ENCODE measurements around the gene RNF223.

Gene RNF223

DNA sequence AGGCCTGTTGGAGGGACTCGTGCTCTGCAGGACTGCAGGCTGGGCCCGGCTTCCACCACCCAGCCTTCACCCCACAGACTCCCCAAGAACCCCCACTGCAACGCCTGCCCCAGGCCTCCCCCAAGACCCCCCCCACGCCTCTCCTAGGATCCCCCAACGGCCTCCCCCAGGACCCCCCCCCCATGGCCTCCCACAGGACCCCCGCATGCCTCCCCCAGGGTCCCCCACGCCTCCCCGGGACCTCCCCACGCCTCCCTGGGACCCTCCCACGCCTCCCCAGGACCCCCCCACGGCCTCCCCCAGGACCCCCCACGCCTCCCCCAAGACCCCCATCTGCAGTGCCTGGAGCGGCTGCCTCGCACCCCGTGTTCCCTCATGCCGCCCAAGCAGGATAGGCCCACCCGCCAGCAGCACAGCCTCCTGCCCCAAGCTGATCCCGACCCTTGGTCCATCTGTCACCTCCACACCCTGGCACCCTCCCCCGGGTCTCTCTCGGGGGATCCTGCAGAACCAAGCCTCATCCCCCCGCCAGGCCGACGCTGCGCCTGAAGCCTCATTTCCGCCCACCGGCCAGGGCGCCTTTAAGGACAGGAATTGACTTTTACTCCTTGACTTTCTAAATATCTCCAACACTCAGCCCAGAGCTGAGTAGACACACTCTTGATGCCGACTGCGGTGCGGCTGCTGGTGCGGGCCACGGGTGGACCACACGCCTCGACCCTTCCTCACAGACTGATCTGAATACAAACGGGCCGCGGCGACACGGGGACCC is 14.1 kb upstream of the RNF223 start:
- no peak overlapping the region for H3K4me2 ChIP-seq
- H3K9ac ChIP-seq: no peak overlapping the region
- no peak overlapping the region for H3K4me3 ChIP-seq (IDR thresholded peaks at IDR 0.05; ENCODE audit: insufficient read depth, low read depth, low read length)
- H3K4me1 ChIP-seq (ENCODE audit: low read depth, poor library complexity, severe bottlenecking): no peaks in the 10 kb centered on the region
- H3K27ac ChIP-seq: no peak overlapping the region
- H3K27me3 ChIP-seq (ENCODE audit: insufficient read depth, low read depth): no peaks in the 10 kb centered on the region
- no peaks in the 10 kb centered on the region for H3K79me2 ChIP-seq (ENCODE audit: insufficient read depth, low read depth)
- H3K36me3 ChIP-seq (ENCODE audit: insufficient read depth): no peaks in the 10 kb centered on the region
- H4K20me1 ChIP-seq (ENCODE audit: insufficient read depth): no peaks in the 10 kb centered on the region
- TF ChIP-seq CTCF (conservative IDR thresholded peaks at IDR 0.05; ENCODE audit: low read depth, low read length): no peak
- no peak overlapping the region for H2AFZ ChIP-seq (ENCODE audit: low read depth)

- no peaks in the 10 kb centered on the region for H3K36me3 ChIP-seq (ENCODE audit: insufficient read depth)
- H3K79me2 ChIP-seq (ENCODE audit: insufficient read depth, low read depth): no peaks in the 10 kb centered on the region
- H3K4me2 ChIP-seq: no peak overlapping the region
- H3K4me1 ChIP-seq (ENCODE audit: low read depth, poor library complexity, severe bottlenecking): no peaks in the 10 kb centered on the region
- TF ChIP-seq CTCF (conservative IDR thresholded peaks at IDR 0.05; ENCODE audit: low read depth, low read length): no peak
- no peak overlapping the region for H3K4me3 ChIP-seq (IDR thresholded peaks at IDR 0.05; ENCODE audit: insufficient read depth, low read depth, low read length)
- no peak overlapping the region for H3K9ac ChIP-seq
- no peaks in the 10 kb centered on the region for H4K20me1 ChIP-seq (ENCODE audit: insufficient read depth)
- no peaks in the 10 kb centered on the region for H3K27me3 ChIP-seq (ENCODE audit: insufficient read depth, low read depth)
- no peak overlapping the region for H3K27ac ChIP-seq
- H2AFZ ChIP-seq (ENCODE audit: low read depth): no peak overlapping the region
Observed at GRCh38 chr1:1087351-1088028, 13.4 kb upstream of the RNF223 start.

- Histone ChIP-seq H3K4me1 (ENCODE audit: low read depth, poor library complexity, severe bottlenecking) (no peaks in the 10 kb centered on the region), H3K4me2 (no peak overlapping the region), H2AFZ (ENCODE audit: low read depth) (no peak overlapping the region), H3K9ac (no peak overlapping the region), H3K79me2 (ENCODE audit: insufficient read depth, low read depth) (no peaks in the 10 kb centered on the region), H3K27ac (no peak overlapping the region), H3K4me3 (IDR thresholded peaks at IDR 0.05; ENCODE audit: insufficient read depth, low read depth, low read length) (no peak overlapping the region), H4K20me1 (ENCODE audit: insufficient read depth) (no peaks in the 10 kb centered on the region), H3K27me3 (ENCODE audit: insufficient read depth, low read depth) (no peaks in the 10 kb centered on the region), H3K36me3 (ENCODE audit: insufficient read depth) (no peaks in the 10 kb centered on the region)
- no peak for TF ChIP-seq CTCF (conservative IDR thresholded peaks at IDR 0.05; ENCODE audit: low read depth, low read length)
Observed at GRCh38 chr1:1086911-1087341, 12.8 kb upstream of the RNF223 start.

DNA sequence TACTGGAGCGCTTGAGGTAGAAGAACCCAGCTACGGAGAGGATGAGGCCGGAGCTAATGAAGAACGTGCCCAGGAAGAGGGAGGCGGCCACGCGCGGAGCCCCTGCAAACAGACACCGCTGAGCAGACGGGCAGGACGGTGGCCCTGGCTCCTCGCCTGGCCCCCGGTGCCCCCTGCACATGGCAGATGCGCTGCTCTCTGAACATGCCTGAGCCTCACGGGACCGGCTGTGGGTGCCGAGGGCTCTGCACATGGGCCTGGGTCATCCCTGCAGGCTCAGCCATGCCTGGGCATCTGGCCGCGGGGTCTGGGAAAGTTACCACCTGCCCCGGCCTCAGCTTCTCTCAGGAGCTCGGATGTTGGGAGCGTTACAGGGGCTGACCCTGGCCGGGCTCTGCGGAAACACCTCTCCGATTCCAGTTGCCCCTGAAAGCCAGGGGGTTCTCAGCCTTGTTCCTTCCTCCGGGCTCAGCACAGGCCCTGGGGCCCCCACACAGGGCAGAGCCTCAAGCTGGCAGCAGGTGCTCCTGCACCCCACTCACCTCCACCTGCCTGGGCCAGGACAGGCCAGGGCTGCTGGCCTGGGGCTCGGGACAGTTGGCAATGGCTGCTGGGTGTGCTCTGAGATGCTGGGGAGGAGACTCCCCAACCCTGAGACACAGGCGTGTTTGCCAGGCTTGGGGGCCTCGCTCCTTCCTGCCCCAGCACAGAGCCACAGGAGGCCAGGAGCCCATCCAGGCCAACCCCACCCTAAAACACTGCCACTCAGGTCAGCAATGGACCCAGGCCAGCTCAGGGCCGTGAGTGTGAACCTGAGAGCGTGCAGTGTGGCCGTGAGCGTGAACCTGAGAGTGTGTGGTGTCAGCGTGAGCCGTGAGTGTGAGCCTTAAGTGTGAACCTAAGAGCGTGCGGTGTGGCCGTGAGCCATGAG is 12.1 kb upstream of the RNF223 start:
- no peaks in the 10 kb centered on the region for H4K20me1 ChIP-seq (ENCODE audit: insufficient read depth)
- H3K9ac ChIP-seq: no peak overlapping the region
- H3K4me2 ChIP-seq: no peak overlapping the region
- no peaks in the 10 kb centered on the region for H3K4me1 ChIP-seq (ENCODE audit: low read depth, poor library complexity, severe bottlenecking)
- no peak for TF ChIP-seq CTCF (conservative IDR thresholded peaks at IDR 0.05; ENCODE audit: low read depth, low read length)
- no peaks in the 10 kb centered on the region for H3K36me3 ChIP-seq (ENCODE audit: insufficient read depth)
- H2AFZ ChIP-seq (ENCODE audit: low read depth): no peak overlapping the region
- no peak overlapping the region for H3K27ac ChIP-seq
- H3K27me3 ChIP-seq (ENCODE audit: insufficient read depth, low read depth): no peaks in the 10 kb centered on the region
- H3K4me3 ChIP-seq (IDR thresholded peaks at IDR 0.05; ENCODE audit: insufficient read depth, low read depth, low read length): no peak overlapping the region
- H3K79me2 ChIP-seq (ENCODE audit: insufficient read depth, low read depth): no peaks in the 10 kb centered on the region
